Activated naive CD8-positive, alpha-beta T cell treated with anti-CD3 and anti-CD28 coated beads, Interleukin-2, amount 50 U/mL, for 24 hours (primary cell): ENCODE results near the gene CMIP.
A peak's percentile ranks its signal among the peaks of the same experiment; 100 is the strongest.

Source experiments
- ATAC-seq: fragments of 150-1000 bp; cut with Tn5 transposase; one replicate; pipeline ENCODE4 v1.10.0; 2021
- DNase-seq: peaks from one replicate; pipeline ENCODE4 v3.0.0; 2021
- H3K27ac Mint-ChIP-seq: one replicate; pipeline ENCODE4 v1.8.0; 2021; ENCODE audit warnings: mild to moderate bottlenecking, mixed read lengths
- H3K27me3 Mint-ChIP-seq: one replicate; pipeline ENCODE4 v1.8.0; 2021; ENCODE audit warnings: mixed read lengths
- H3K36me3 Mint-ChIP-seq: one replicate; pipeline ENCODE4 v1.8.0; 2021; ENCODE audit warnings: low read depth, mixed read lengths
- H3K4me1 Mint-ChIP-seq: one replicate; pipeline ENCODE4 v1.8.0; 2021; ENCODE audit warnings: mixed read lengths
- H3K4me3 Mint-ChIP-seq: one replicate; pipeline ENCODE4 v1.8.0; 2021; ENCODE audit warnings: mild to moderate bottlenecking, moderate library complexity, mixed read lengths
- H3K9me3 Mint-ChIP-seq: one replicate; pipeline ENCODE4 v1.8.0; 2021; ENCODE audit warnings: mixed read lengths

Gene CMIP

GRCh38 chr16:81621496-81621895 lies 176.9 kb downstream of the CMIP start:
- Mint-ChIP-seq H3K36me3 (peaks cover 12% of the 10 kb centered on the region), H3K27ac (no peak overlapping the region), H3K9me3 (no peaks in the 10 kb centered on the region), H3K4me3 (no peak overlapping the region), H3K27me3 (no peaks in the 10 kb centered on the region), H3K4me1 (peaks cover 15% of the 10 kb centered on the region)
- ATAC-seq: no peak
- DNase-seq: no peak

- no peak overlapping the region for H3K4me3 Mint-ChIP-seq
- peaks cover 7% of the 10 kb centered on the region for H3K36me3 Mint-ChIP-seq
- no peaks in the 10 kb centered on the region for H3K9me3 Mint-ChIP-seq
- H3K27me3 Mint-ChIP-seq: no peaks in the 10 kb centered on the region
- H3K4me1 Mint-ChIP-seq: peaks cover 14% of the 10 kb centered on the region
- DNase-seq (peak; percentile 65), ATAC-seq (peak; percentile 20)
- no peak overlapping the region for H3K27ac Mint-ChIP-seq
These were observed 178.9 kb downstream of the CMIP start for GRCh38 chr16:81623365-81624102.

GRCh38 chr16:81624403-81624759 lies 179.8 kb downstream of the CMIP start:
- DNase-seq (no peak), ATAC-seq (no peak)
- Mint-ChIP-seq H3K27me3 (no peaks in the 10 kb centered on the region), H3K4me1 (peaks cover 17% of the 10 kb centered on the region), H3K36me3 (peaks cover 7% of the 10 kb centered on the region), H3K27ac (no peak overlapping the region), H3K4me3 (no peak overlapping the region), H3K9me3 (no peaks in the 10 kb centered on the region)

GRCh38 chr16:81624760-81625543 lies 180.3 kb downstream of the CMIP start:
- Mint-ChIP-seq H3K9me3 (no peaks in the 10 kb centered on the region), H3K27me3 (no peaks in the 10 kb centered on the region), H3K4me3 (no peak overlapping the region), H3K36me3 (peaks cover 7% of the 10 kb centered on the region), H3K4me1 (peaks cover 22% of the 10 kb centered on the region), H3K27ac (no peak overlapping the region)
- ATAC-seq: no peak
- DNase-seq: no peak

GRCh38 chr16:81625544-81626153 lies 181.0 kb downstream of the CMIP start:
- Mint-ChIP-seq H3K4me1 (peaks cover 29% of the 10 kb centered on the region), H3K36me3 (peaks cover 7% of the 10 kb centered on the region), H3K27me3 (no peaks in the 10 kb centered on the region), H3K9me3 (no peaks in the 10 kb centered on the region), H3K27ac (no peak overlapping the region), H3K4me3 (no peak overlapping the region)
- no peak for DNase-seq
- ATAC-seq: peak; percentile 40

- ATAC-seq (peak; percentile 71), DNase-seq (no peak)
- H3K4me3 Mint-ChIP-seq: no peak overlapping the region
- no peaks in the 10 kb centered on the region for H3K9me3 Mint-ChIP-seq
- no peak overlapping the region for H3K27ac Mint-ChIP-seq
- H3K4me1 Mint-ChIP-seq: peaks cover 34% of the 10 kb centered on the region
- H3K27me3 Mint-ChIP-seq: no peaks in the 10 kb centered on the region
- peaks cover 7% of the 10 kb centered on the region for H3K36me3 Mint-ChIP-seq
These were observed 181.6 kb downstream of the CMIP start for GRCh38 chr16:81626181-81626674.

GRCh38 chr16:81627024-81627423 lies 182.4 kb downstream of the CMIP start:
- Mint-ChIP-seq H3K27me3 (no peaks in the 10 kb centered on the region), H3K4me1 (peaks cover 42% of the 10 kb centered on the region), H3K4me3 (no peak overlapping the region), H3K36me3 (peaks cover 7% of the 10 kb centered on the region), H3K27ac (no peak overlapping the region), H3K9me3 (no peaks in the 10 kb centered on the region)
- DNase-seq: no peak
- ATAC-seq: no peak

- Mint-ChIP-seq H3K27ac (no peak overlapping the region), H3K4me3 (no peak overlapping the region), H3K9me3 (no peaks in the 10 kb centered on the region), H3K27me3 (no peaks in the 10 kb centered on the region), H3K4me1 (peaks cover 50% of the 10 kb centered on the region), H3K36me3 (peaks cover 3% of the 10 kb centered on the region)
- DNase-seq (no peak), ATAC-seq (no peak)
These were observed 183.2 kb downstream of the CMIP start for GRCh38 chr16:81627729-81628244.

- H3K27me3 Mint-ChIP-seq: no peaks in the 10 kb centered on the region
- H3K4me3 Mint-ChIP-seq: no peak overlapping the region
- DNase-seq: no peak
- peak overlapping the region; percentile 55 for H3K27ac Mint-ChIP-seq
- H3K4me1 Mint-ChIP-seq: peaks cover 57% of the 10 kb centered on the region
- H3K36me3 Mint-ChIP-seq: peaks cover 3% of the 10 kb centered on the region
- no peak for ATAC-seq
- no peaks in the 10 kb centered on the region for H3K9me3 Mint-ChIP-seq
These were observed 184.6 kb downstream of the CMIP start for GRCh38 chr16:81629034-81629802.

GRCh38 chr16:81629896-81630634 lies 185.5 kb downstream of the CMIP start:
- no peaks in the 10 kb centered on the region for H3K27me3 Mint-ChIP-seq
- H3K4me1 Mint-ChIP-seq: peaks cover 61% of the 10 kb centered on the region
- DNase-seq: no peak
- peak overlapping the region; percentile 70 for H3K27ac Mint-ChIP-seq
- H3K4me3 Mint-ChIP-seq: no peak overlapping the region
- ATAC-seq: no peak
- H3K9me3 Mint-ChIP-seq: no peaks in the 10 kb centered on the region
- H3K36me3 Mint-ChIP-seq: peaks cover 1% of the 10 kb centered on the region

GRCh38 chr16:81630635-81631031 lies 186.0 kb downstream of the CMIP start:
- Mint-ChIP-seq H3K4me1 (peaks cover 61% of the 10 kb centered on the region), H3K9me3 (no peaks in the 10 kb centered on the region), H3K27ac (peak overlapping the region; percentile 70), H3K4me3 (peak overlapping the region; percentile 12), H3K27me3 (no peaks in the 10 kb centered on the region), H3K36me3 (no peaks in the 10 kb centered on the region)
- ATAC-seq: no peak
- no peak for DNase-seq

GRCh38 chr16:81632392-81633146 lies 188.0 kb downstream of the CMIP start:
- H3K4me1 Mint-ChIP-seq: peaks cover 64% of the 10 kb centered on the region
- ATAC-seq (peak; percentile 77), DNase-seq (peak; percentile 77)
- peak overlapping the region; percentile 59 for H3K4me3 Mint-ChIP-seq
- no peaks in the 10 kb centered on the region for H3K27me3 Mint-ChIP-seq
- H3K9me3 Mint-ChIP-seq: no peaks in the 10 kb centered on the region
- peak overlapping the region; percentile 96 for H3K27ac Mint-ChIP-seq
- H3K36me3 Mint-ChIP-seq: no peaks in the 10 kb centered on the region

- H3K9me3 Mint-ChIP-seq: no peaks in the 10 kb centered on the region
- peak overlapping the region; percentile 96 for H3K27ac Mint-ChIP-seq
- no peaks in the 10 kb centered on the region for H3K27me3 Mint-ChIP-seq
- DNase-seq (peak; percentile 47), ATAC-seq (peak; percentile 75)
- H3K36me3 Mint-ChIP-seq: no peaks in the 10 kb centered on the region
- peak overlapping the region; percentile 59 for H3K4me3 Mint-ChIP-seq
- H3K4me1 Mint-ChIP-seq: peaks cover 64% of the 10 kb centered on the region
These were observed 188.6 kb downstream of the CMIP start for GRCh38 chr16:81633147-81633619.
